Right renal cortex interstitium (tissue), 3 donors: ENCODE results near the gene SAMM50. TPM values are rescaled to one million over a fixed set of nuclear protein-coding genes. Genes with fewer than 3 reads are reported as not detected.

Source experiments
- DNase-seq, 3 donors: peaks; one replicate each; pipeline ENCODE4 v3.0.0-alpha.2; 2013; ENCODE audit warnings: low read depth in 3 of 3, low spot score in 2 of 3
- polyA plus RNA-seq, 3 donors: library from polyadenylated mRNA; unstranded; fragments of 120-200 nt; gene quantifications; one replicate each; pipeline ENCODE4 v1.2.1, GENCODE V29; 2013; ENCODE audit not compliant: insufficient read length in 3 of 3

The SAMM50 gene
- polyA plus RNA-seq, result 10 to 100 TPM; 63.8 to 69.4 (median 65.0) TPM

DNA sequence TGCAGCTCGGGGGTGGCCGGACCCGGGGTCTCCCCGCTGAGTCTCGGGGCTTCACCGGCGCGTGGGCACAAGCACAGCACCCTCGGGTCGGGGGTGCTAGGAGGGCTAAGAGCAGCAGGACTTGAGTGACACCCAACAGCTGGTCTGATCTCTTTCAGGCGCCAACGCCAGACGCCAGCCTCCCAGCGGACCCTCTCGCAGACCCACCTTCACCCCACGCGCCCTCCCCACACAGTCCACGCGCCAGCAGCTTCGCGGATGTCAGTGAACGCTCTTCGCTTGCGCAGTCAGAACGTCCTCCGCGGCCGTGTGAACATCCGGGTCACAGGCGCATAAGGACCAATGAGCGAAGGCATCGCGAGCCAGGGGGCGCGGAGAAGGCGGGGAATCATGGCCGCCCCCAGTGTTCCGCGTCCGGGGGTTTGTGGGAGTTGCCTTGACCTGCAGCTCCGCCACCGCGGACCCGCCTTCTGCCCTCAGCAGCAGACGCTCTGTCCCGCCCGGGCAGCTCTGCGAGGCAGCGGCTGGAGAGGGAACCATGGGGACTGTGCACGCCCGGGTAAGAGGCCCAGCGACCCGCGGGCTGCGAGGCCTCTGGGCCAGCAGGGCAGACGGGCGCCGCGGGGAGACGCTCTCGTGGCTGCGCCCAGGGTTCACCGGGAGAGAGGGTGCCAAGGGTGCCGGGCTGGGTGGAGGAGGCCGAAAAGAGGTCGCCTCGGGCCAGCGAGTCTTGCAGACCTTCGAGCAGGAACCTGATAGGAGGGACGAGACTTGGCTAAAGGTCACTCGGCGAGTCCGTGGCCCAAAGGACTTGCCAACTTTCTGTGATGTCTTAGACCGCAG lies at the start of gene SAMM50:
SAMM50 (plus strand) TSS at position 403 of the 843 bp plus-strand sequence; CDS start at position 539, 136 bp downstream.
- DNase-seq, result peak; percentile 77 to 88 (median 82)

DNA sequence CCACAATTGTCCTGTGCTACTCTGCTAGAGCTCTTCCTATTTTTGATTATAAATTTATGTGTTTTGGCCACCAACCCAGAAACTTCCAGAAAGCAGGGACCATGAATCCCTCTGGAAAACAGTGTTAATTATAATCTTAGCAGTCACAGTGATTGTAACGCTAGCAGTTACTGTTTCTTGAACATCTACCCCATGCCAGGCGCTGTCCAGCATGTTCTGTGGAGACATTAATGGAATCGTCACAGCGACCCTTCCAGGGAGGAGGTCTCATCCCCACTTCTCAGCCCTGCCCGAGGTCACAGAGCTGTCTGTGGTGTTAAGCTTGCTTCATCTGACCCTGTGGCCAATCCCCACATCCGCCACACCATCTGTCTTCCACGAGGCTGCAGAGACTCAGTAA lies 49.6 kb upstream of the SAMM50 start:
- no peak for DNase-seq

DNA sequence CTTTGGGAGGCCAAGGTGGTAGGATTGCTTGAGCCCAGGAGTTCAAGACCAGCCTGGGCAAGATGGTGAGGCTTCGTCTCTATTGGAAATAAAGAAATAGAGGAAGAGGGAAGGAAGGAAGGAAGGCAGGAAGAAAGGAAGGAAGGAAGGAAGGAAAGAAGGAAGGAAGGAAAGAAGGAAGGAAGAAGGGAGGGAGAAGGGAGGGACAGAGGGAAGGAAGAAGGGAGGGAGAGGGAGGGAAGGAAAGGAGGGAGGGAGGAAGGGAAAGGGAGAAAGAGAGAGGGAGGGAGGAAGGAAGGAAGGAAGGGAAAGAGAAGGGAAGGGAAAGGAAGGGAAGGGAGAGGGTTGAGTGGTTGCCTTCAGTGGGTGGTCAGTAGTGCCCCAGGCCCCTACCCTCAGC lies 45.5 kb upstream of the SAMM50 start:
- no peak for DNase-seq

DNA sequence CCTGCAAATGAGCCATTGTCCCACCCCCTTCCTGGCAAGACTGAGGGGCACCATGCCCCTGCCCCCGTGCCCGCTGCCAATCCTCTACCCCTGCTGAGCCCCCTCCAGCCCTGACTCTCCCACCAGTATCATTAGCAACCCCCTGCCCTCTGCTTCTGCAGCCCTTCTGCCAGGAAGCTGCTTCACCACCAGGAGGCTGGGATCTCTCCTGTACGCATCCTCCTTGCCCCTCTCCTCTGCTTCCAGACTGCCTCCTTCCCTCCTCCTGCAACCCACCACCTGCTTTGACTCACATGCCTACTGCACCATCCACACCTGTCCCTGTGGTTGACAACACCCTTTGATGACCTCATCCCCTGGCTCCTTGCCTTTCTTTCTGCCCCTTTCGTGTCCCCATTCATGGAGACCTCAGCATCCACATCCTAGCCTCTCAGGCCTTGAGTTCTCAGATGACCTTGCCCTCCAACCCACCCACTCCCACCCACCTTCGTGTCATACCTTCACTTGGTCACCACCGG lies 45.0 kb upstream of the SAMM50 start:
- no peak for DNase-seq

DNA sequence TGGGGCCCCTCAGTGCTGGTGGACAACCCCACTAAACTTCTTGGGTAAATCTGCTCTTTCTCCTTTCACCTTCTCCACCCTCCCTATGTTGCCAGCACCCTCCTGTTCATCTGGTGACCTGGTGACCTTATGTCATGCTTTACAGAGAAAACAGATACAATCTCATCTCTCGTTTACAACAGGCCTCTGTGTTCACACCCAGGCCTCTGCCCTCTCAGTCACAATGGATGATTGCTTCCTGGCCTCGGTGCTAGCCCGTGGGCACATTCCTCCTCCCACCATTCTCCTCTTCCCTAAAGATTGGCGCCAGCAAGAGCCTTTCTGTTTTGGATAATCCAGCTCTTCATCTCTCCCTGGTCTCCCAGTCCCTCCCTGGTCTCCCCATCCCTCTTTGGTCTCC lies 43.9 kb upstream of the SAMM50 start:
- DNase-seq, result no peak

DNA sequence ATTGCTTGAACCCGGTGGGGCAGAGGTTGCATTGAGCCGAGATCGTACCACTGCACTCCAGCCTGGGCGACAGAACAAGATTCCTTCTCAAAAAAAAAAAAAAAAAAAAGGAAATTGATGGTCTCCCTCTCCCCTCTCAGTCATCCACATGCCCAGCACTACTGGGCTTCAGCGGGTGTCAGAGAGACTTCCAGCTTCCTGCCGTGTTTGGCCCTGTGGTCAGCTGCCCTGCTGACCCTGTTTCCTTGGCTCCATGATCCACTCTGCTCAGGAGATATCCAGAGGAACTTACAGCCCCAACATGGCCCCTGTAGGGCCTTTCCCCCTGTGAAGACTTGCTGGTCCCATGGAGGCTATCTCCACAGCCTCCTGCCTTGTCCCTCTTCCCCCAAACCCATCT lies 37.7 kb upstream of the SAMM50 start:
- no peak for DNase-seq

DNA sequence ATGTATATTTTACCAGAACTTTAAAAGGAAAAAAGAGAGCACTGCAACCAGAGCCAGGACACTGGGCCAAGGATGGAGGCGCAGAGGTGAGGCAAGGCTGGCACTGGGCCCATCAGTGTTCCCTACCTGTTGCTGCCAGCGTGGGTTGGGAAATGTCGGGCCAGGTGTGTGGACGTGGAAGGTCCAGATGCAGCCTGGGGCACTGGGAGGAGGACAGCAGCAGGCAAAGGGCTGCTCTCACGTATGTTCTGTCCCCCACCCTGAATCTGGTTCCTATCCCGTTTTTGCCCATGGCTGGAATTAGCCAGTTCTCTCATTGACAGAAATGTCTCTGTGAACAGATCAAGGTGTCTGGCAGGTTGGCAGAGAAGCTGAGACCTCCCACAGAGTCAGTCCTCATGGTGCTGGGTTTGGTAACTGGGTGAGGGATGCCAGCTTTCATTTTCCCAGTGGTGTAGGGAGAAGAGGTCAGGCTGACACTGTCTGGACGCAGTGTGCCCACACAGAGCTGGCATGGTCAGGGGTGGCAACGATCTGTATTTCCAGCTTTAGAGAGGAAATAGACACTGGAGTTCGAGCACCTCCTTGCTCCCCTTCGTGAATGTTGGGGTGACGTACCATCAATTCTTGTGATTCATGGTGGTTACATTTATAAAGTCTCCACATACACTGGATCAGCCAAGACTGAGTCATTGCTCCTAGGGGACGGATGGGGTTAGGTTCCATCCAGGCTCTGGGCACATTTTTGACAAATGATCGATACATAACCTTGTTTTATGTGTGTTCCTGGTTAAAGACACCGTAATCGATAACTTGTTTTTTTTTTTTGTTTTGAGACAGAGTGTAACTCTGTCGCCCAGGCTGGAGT lies 35.9 kb upstream of the SAMM50 start:
- DNase-seq, result no peak

GRCh38 chr22:43921370-43921769 lies 33.9 kb upstream of the SAMM50 start:
- DNase-seq, result no peak

- DNase-seq, result no peak
Measured at GRCh38 chr22:43922123-43922522, 33.1 kb upstream of the SAMM50 start.

DNA sequence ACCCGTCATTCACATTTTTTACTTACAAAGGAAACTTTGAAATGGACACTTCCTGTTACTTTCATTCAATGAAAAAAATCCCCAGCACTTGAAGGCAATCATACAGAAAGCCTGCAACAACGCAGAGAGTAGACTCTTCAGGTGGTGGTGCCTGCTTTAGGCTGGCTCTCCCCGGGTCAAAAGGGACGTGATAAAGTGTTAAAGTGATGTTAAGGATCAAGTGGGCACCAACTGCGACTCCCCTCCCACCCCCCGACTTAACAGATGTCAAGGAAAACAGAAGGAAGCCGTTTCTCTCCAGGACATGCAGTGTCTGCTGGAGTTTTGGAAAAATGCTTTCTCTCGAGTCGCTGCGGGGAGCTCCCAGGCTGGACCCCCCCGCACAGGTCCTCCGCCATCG lies 32.1 kb upstream of the SAMM50 start:
- peak in 1 of 3 donors; percentile 26 for DNase-seq

DNA sequence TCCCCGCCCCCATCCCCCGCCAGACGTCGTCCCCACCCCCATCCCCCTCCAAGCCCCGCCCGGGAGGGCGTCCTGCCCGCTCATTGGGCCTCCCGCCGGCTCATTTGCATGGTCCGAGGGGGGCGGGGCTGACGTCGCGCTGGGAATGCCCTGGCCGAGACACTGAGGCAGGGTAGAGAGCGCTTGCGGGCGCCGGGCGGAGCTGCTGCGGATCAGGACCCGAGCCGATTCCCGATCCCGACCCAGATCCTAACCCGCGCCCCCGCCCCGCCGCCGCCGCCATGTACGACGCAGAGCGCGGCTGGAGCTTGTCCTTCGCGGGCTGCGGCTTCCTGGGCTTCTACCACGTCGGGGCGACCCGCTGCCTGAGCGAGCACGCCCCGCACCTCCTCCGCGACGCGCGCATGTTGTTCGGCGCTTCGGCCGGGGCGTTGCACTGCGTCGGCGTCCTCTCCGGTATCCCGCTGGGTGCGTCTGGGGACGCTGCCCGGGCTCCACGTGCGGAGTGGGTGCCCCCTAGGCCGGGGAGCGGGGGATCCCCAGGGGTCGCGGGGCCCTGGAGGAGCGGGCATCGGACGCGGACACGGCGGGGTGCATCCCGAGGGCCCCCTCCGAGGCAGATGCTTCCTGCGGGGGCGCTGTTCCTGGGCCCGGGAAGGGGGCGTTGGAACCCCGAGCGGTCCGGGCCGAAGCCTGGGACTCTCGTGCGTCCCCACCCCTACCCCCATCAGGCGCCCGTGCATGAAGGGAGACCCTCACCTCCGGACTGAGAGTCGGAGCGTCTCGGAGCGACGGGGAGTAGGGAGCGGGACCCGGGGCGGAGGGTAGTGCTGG lies 31.4 kb upstream of the SAMM50 start, which contains the start of gene PNPLA3:
PNPLA3 (plus strand) TSS at position 175 of the 834 bp plus-strand sequence; CDS start at position 282, 107 bp downstream.
- DNase-seq, result peak in 2 of 3 donors; percentile 74 to 86

DNA sequence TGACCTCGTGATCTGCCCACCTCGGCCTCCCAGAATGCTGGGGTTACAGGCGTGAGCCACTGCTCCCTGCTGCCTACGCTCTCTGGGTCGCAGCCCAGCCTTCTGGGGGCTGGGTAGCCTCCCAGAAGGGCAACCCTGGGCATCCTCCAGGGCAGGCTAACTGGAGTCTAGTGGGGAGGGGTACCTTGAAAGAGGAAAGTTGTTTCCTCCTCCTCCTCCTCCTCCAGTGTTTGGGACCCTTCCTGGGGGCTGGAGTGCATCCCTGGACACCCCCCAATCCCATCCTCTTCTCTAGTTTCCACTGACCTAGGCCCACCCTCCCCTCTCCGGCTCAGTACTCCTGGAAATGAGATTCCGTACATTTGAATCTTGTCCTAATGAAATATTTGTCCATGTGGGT lies 30.4 kb upstream of the SAMM50 start:
- DNase-seq, result no peak

GRCh38 chr22:43925433-43926348 lies 29.6 kb upstream of the SAMM50 start:
- DNase-seq, result no peak

DNA sequence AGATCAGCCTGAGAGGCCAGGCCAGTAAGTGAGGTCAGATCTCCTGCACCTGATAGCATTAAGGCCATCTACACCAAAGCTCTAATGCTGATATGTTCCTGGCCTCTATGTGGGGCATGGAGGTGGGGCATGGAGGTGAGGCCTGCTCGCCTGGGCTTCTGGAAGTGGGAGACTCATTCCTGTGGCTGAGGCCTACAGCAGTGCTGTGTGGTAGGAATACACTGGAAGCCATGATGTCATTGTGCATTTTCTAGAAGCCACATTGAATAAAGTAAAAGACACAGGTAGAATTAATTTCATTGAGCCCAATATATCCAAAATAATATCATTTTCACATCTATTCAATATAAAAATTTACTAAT lies 28.9 kb upstream of the SAMM50 start:
- no peak for DNase-seq

- no peak for DNase-seq
Measured at GRCh38 chr22:43928468-43928867, 26.8 kb upstream of the SAMM50 start.

GRCh38 chr22:43928908-43929307 lies 26.3 kb upstream of the SAMM50 start:
- no peak for DNase-seq

DNA sequence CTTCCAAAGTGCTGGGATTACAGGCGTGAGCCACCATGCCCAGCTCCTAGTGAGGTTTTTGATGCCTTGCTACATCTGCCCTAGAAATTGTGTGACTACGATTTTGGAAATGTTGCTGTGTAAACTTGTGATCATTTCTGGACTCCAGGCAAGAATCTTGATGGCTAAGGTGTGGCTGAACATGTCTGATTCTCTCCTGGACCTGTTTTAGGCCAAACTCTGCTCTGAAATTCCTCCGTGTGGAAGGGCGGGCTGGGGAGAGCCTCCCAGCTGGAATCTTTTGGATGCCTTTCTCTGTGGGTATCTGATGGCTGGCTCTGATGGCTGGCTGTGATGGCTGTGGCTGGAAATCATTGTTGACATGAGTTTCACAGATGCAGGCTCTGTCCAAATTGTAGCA lies 23.5 kb upstream of the SAMM50 start:
- no peak for DNase-seq

DNA sequence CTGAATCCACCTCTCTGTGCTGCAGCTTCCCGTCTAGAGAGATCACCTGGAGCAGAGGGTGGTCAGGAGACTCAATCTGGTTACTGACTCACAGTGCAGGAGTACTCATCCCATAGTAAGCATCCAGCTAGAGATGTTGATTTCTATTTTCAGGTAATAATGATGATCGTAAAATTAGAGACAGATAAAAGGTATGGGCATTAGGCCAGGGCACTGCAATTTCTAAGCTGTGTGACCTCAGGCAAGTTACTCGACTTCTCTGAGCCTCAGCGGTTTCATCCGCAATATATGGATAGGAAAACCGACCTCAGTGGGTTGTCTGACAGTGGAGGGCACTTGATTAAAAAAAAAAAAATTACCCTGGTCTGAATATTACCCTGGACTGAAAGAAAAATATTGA lies 13.8 kb upstream of the SAMM50 start:
- DNase-seq, result no peak

DNA sequence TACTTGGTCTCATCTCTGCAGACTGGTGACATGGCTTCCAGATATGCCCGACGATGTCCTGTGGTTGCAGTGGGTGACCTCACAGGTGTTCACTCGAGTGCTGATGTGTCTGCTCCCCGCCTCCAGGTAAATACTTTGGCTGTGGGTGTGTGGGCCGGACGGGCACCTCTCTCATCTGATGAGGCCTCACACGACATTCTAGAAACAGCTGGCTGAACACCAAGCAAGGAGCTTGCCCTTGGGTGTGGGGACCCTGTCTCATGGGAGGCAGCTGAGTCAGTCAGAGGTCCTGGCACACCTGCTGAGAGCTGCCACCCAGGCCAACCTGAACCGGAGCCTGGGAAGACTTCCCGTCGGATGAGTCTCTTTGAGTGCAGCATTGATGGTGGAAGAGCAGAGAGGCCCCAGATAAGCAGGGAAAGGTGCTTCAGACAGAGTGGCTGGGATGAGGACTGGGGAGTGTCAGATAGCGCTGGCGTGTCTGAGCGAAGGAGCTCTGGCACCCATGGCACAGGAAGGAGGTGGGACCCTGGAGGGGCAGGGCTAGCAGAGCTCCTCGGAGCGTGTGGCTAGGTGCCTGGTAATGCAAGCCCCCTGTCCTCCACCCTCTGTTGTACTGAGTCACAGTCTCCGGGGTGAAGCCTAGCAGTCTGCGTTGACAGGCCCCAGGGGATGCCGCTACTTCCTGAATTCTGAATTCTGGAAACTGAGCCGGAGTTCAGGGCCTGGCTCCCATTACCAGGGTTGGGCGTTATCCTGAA lies 10.4 kb upstream of the SAMM50 start:
- no peak for DNase-seq
